ELF-1 (cell line): ENCODE data around the gene GFY.
A peak's percentile ranks its signal among the peaks of the same experiment; 100 is the strongest.
"Not testable (repeated sequence)": the region's sequence is repeated elsewhere in the genome, so short reads cannot be mapped to it uniquely, and the experiment has no call there.

Experiments
- DNase-seq: peaks from one replicate; pipeline ENCODE4 v3.0.0-alpha.2; 2016; ENCODE audit warnings: low read depth, low spot score

GFY gene

DNA sequence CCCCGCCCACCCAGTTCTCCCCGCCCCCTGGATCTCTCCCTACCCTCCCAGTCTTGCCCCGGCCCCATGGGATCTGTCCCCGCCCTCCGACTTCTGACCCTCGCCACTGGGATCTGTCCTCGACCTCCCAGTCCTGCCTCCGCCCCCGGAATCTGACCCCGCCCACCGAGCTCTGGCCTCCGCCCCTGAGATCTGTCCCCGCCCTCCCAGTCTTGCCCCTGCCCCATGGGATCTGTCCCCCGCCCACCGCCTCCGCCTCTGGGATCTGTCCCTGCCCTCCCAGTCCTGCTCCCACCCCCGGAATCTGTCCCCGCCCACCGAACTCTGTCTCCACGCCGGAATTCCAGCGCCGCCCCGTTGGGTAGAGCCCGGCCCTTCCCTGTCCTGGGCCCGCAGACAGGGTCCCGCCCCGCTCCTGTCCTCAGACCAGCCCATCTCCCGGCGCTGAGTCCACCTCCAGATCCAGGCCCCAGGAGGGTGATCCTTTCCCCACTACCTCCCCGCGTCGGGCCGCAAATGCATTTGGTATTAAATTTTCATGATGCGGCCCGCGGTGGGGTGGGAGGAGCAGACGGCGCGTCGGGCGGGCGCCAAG, 17.7 kb downstream of the GFY start:
- DNase-seq: peak; percentile 85

DNA sequence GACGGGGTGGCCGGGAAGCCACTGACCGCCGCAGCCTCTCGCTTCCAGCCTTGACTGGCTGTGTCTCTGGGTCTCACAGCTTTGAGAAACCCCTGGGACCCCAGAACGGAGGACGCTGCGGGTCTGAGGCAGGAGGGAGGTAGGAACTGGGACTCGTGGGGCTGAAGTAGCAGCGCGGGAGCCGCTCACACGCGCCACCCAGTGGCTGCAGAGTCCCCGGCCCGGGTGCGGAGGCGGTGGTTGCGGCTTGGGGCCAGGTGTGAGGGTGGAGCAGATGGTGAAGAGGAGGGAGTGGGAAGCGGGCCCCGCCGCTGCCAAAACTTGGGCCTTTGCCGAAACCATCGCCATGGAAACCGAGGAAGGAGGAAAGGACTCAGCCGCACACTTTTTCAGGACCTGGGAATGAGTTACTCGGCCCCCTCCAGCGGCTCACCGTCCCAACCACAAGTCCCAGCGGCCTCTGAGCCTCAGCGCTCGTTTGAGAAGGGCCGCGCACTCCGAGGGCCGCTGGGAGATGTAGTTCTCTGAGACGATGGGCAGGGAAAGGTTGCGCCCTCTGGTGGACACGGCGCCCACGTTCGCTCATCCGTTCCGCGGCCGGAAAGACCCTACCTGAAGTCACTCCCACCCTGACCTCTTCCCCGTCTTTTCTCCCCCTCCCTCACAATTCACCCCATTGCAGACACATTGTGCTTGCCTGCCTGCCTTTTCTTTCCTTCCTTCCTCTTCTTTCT, 18.3 kb downstream of the GFY start:
- DNase-seq: peak; percentile 99

DNA sequence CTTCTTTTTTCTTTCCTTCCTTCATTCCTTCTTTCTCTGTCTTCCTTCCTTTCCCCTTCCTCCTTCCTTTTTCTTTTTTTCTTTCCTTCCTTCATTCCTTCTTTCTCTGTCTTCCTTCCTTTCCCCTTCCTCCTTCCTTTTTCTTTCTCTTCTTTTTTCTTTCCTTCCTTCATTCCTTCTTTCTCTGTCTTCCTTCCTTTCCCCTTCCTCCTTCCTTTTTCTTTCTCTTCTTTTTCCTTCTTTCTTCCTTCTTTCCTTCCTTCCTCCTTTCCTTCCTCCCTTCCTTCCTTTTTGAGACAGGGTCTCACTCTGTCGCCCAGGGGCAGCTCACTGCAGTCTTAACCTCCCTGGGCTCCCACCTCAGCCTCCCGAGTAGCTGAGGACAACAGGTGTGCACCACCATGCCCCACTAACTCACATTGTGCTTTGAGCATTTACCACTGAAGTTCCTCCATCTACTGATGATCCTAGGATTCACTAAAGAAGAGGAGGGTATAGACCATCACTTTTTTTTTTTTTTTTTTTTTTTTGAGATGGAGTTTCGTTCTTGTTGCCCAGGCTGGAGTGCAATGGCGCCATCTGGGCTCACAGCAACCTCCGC, 19.0 kb downstream of the GFY start:
- DNase-seq: not testable (repeated sequence)

DNA sequence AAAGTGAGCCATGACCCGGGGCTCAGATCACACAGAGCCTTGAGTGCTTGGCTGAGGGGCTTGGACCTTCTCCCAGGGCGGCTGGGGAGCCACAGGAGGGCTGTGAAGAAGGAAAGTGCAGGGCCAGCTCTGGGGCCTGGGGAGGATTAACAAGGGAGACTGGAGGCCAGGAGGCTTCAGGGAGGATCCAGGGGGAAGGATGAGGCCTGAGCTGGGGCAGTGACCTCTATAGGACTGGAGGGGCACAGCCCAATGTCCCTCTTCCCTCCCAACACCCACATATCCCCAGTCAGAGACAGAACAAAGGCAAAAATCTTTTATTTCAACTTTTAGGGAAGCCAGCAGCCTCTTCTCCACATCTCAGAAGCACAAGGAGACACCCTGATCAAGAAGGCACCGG, 20.8 kb downstream of the GFY start:
- DNase-seq: no peak

GRCh38 chr19:49447485-49448431, 22.6 kb downstream of the GFY start:
- no peak for DNase-seq

GRCh38 chr19:49448432-49448786, 23.2 kb downstream of the GFY start:
- no peak for DNase-seq

GRCh38 chr19:49450405-49450804, 25.2 kb downstream of the GFY start:
- DNase-seq: no peak

- DNase-seq: peak; percentile 99
Observed at GRCh38 chr19:49451430-49452181, 26.4 kb downstream of the GFY start, which contains the start of gene PIH1D1. TSS of gene PIH1D1 (minus strand) at chr19:49451814. CDS start at chr19:49451574, 240 bp downstream.

GRCh38 chr19:49453013-49453756, 28.0 kb downstream of the GFY start, which contains the start of gene ALDH16A1:
TSS of gene ALDH16A1 (plus strand) at chr19:49453225. CDS start at chr19:49453332, 107 bp downstream.
- DNase-seq: peak; percentile 98

DNA sequence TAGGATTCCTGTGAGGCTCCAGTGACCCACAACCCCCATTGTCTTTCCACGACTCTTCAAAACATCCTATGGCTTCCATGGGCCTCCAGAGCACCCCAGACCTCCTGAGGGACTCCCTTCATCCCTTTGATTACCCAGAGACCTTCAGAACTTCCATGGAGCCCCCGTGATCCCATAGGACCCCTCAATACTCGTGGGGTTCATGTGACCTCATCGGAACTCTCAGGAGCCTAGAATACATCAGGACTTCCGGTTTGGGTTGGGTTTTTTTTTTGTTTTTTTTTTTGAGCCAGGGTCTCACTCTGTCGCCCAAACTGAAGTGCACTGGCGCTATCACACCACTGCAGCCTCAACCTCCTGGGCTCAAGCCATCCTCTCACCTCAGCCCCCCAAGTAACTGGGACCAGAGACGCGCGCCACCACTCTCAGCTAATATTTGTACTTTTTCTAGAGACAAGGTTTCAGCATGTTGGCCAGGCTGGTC, 28.6 kb downstream of the GFY start:
- DNase-seq: no peak

GRCh38 chr19:49455773-49456172, 30.6 kb downstream of the GFY start:
- DNase-seq: no peak

DNA sequence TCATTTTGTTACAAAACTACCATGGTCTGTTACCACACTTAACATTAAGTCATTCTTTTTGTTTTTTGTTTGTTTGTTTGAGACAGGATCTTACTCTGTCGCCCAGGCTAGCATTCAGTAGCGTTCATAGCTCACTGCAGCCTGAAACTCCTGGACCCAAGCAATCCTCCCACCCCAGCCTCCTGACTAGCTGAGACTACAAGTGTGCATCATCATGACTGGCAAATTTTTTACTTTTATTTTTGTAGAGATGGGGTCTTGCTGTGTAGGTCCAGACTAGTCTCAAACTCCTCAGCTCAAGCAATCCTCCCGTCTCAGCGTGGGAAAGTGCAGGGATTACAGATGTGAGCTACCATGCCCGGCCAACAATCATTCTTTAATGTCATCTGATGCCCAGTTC, 31.1 kb downstream of the GFY start:
- DNase-seq: no peak

DNA sequence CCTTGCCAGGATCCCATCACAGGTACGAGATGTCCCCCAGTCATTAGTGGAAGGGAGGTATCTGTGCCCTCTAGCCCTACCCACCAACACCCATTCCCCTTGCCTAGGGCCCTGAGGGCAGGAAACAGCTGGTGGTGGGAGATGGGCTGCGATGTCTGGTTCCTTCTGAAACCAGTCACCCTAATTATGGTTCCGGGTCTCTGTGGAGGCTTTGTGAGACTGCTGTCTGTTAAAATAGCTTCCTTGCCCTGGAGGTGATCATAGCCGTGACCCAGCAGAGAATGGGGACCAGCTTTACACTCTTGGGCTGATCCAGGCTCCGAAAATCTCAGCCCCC, 33.3 kb downstream of the GFY start:
- DNase-seq: no peak

DNA sequence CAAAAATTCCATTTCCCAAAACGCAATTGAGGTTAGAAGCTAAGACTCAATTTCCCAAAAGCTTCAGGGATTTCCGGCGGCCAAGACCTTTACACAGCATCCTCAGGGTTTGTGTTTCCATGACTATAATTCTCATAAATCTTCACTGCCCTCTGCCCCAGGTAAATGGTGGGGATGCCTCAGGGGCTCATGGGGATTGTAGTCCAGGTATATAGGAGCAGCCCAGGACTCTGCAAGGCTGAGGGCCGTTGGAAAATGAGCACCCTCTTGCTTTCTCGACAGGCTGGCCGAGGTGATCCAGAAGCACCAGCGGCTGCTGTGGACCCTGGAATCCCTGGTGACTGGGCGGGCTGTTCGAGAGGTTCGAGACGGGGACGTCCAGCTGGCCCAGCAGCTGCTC, 34.2 kb downstream of the GFY start:
- DNase-seq: no peak

- not testable (repeated sequence) for DNase-seq
Observed at GRCh38 chr19:49461130-49461529, 35.9 kb downstream of the GFY start.

DNA sequence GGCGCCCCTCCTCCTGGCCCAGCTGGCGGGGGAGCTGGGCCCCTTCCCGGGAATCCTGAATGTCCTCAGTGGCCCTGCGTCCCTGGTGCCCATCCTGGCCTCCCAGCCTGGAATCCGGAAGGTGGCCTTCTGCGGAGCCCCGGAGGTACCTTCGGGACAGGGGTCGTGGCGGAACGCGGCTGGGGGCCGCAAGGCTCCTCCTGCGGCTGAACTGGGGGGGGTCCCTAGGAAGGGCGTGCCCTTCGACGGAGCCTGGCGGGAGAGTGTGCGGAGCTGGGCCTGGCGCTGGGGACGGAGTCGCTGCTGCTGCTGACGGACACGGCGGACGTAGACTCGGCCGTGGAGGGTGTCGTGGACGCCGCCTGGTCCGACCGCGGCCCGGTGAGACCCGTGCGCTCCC, 36.5 kb downstream of the GFY start:
- DNase-seq: no peak

- no peak for DNase-seq
Observed at GRCh38 chr19:49462492-49462891, 37.3 kb downstream of the GFY start.

DNA sequence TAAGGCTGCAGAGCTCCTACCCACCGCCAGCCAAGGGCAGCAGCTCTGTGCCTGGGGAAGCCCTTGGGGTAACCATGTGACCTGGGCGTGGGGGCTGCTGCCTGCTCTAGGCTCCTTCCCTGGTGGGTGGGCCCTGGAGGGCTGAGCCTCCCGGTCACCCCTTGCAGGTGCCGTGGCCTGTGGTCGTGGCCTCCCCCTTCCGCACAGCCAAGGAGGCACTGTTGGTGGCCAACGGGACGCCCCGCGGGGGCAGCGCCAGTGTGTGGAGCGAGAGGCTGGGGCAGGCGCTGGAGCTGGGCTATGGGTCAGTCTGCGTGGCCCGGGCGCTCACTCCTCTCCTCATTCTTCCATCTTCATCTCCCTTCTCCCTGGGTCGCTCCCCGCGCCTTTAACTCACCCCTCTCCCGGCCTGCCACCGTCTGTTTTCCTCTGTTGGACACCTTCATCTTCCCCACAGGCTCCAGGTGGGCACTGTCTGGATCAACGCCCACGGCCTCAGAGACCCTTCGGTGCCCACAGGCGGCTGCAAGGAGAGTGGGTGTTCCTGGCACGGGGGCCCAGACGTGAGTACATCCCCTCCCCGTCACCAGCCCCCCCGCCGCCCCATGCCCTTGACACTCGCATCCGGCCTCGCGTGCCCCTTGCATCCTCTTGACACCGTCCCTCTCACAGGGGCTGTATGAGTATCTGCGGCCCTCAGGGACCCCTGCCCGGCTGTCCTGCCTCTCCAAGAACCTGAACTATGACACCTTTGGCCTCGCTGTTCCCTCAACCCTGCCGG, 39.0 kb downstream of the GFY start:
- no peak for DNase-seq

DNA sequence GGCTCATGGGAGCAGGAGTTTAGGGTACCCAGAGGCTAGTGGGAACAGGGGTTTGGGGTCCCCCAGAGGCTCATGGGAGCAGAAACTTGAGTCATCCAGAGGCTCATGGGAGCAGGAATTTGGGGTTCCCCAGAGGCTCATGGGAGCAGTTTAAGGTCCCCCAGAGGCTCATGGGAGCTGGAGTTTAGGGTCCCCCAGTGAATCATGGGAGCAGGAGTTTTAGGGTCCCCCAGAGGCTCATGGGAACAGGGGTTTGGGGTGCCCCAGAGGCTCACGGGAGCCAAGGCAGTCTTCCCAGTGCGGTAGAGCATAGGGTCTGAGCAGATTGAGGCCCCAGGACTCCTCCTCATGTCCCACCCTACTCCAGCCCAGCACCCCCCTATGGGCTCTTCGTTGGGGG, 40.2 kb downstream of the GFY start:
- DNase-seq: no peak

- DNase-seq: no peak
Observed at GRCh38 chr19:49468199-49468598, 43.0 kb downstream of the GFY start.
